WTC11 (cell line): ENCODE data around the gene GLMN. TPM values are rescaled to one million over a fixed set of nuclear protein-coding genes. Genes with fewer than 3 reads are reported as not detected.

Source experiments
- CREB1 ChIP-seq: sonication (generic); formaldehyde crosslinking; IDR thresholded peaks from 2 replicates; pipeline ENCODE4 v1.8.0; 2023; ENCODE audit warnings: mild to moderate bottlenecking, missing genetic modification reagents
- E2F4 ChIP-seq: sonication (generic); formaldehyde crosslinking; IDR thresholded peaks from 2 replicates; pipeline ENCODE4 v1.8.1; 2022; ENCODE audit warnings: low read depth, mild to moderate bottlenecking, moderate library complexity, missing genetic modification reagents, borderline replicate concordance
- ELF4 ChIP-seq: sonication (generic); formaldehyde crosslinking; IDR thresholded peaks from 2 replicates; pipeline ENCODE4 v1.8.1; 2022; ENCODE audit warnings: low read depth, mild to moderate bottlenecking, moderate library complexity, missing genetic modification reagents
- EMX1 ChIP-seq: fragments of 250-450 bp; sonication (Bioruptor Pico); IDR thresholded peaks from 2 replicates; pipeline ENCODE4 v1.8.0; 2021; ENCODE audit warnings: mild to moderate bottlenecking
- FOXP4 ChIP-seq: sonication (generic); formaldehyde crosslinking; IDR thresholded peaks from 2 replicates; pipeline ENCODE4 v1.8.0; 2022; ENCODE audit warnings: mild to moderate bottlenecking, missing genetic modification reagents
- GABPB1 ChIP-seq: sonication (generic); formaldehyde crosslinking; IDR thresholded peaks from 2 replicates; pipeline ENCODE4 v1.8.1; 2023; ENCODE audit warnings: mild to moderate bottlenecking, missing genetic modification reagents
- GRHL2 ChIP-seq: fragments of 250-450 bp; sonication (Bioruptor Pico); IDR thresholded peaks from 2 replicates; pipeline ENCODE4 v1.8.0; 2022; ENCODE audit warnings: mild to moderate bottlenecking, moderate library complexity; ENCODE audit not compliant: insufficient replicate concordance, severe bottlenecking
- GTF2I ChIP-seq: fragments of 250-450 bp; sonication (Bioruptor Pico); conservative IDR thresholded peaks from 2 replicates; pipeline ENCODE4 v1.4.0; 2021; ENCODE audit warnings: mild to moderate bottlenecking
- HMGA2 ChIP-seq: fragments of 250-450 bp; sonication (Bioruptor Pico); IDR thresholded peaks from 2 replicates; pipeline ENCODE4 v1.4.0; 2021; ENCODE audit warnings: mild to moderate bottlenecking, moderate library complexity
- IRF2 ChIP-seq: sonication (generic); formaldehyde crosslinking; IDR thresholded peaks from 2 replicates; pipeline ENCODE4 v1.8.0; 2022; ENCODE audit warnings: low read depth, missing genetic modification reagents, borderline replicate concordance
- KAT7 ChIP-seq: sonication (generic); formaldehyde crosslinking; IDR thresholded peaks from 2 replicates; pipeline ENCODE4 v1.8.1; 2023; ENCODE audit warnings: missing genetic modification reagents, mild to moderate bottlenecking, borderline replicate concordance
- MXD4 ChIP-seq: fragments of 250-450 bp; sonication (Bioruptor Pico); IDR thresholded peaks from 2 replicates; pipeline ENCODE4 v1.8.0; 2021; ENCODE audit warnings: mild to moderate bottlenecking, moderate library complexity, borderline replicate concordance
- NFATC4 ChIP-seq: fragments of 250-450 bp; sonication (Bioruptor Pico); IDR thresholded peaks from 2 replicates; pipeline ENCODE4 v1.9.0; 2021; ENCODE audit warnings: mild to moderate bottlenecking
- OVOL2 ChIP-seq: fragments of 250-450 bp; sonication (Bioruptor Pico); IDR thresholded peaks from 2 replicates; pipeline ENCODE4 v1.9.0; 2021; ENCODE audit warnings: mild to moderate bottlenecking, borderline replicate concordance
- SMAD4 ChIP-seq: sonication (generic); formaldehyde crosslinking; IDR thresholded peaks from 2 replicates; pipeline ENCODE4 v1.8.0; 2022; ENCODE audit warnings: mild to moderate bottlenecking, missing genetic modification reagents
- TCF7 ChIP-seq: sonication (generic); formaldehyde crosslinking; IDR thresholded peaks from 2 replicates; pipeline ENCODE4 v1.8.0; 2022; ENCODE audit warnings: mild to moderate bottlenecking, low read depth, missing genetic modification reagents, moderate library complexity
- TEAD4 ChIP-seq: sonication (generic); formaldehyde crosslinking; IDR thresholded peaks from 2 replicates; pipeline ENCODE4 v1.8.0; 2022; ENCODE audit warnings: mild to moderate bottlenecking, missing genetic modification reagents
- ZBTB21 ChIP-seq: sonication (generic); formaldehyde crosslinking; IDR thresholded peaks from 2 replicates; pipeline ENCODE4 v1.8.1; 2023; ENCODE audit warnings: mild to moderate bottlenecking, missing genetic modification reagents, borderline replicate concordance
- ZNF263 ChIP-seq: sonication (generic); formaldehyde crosslinking; IDR thresholded peaks from 2 replicates; pipeline ENCODE4 v1.8.1; 2022; ENCODE audit warnings: low read depth, mild to moderate bottlenecking, moderate library complexity, missing genetic modification reagents
- ZNF396 ChIP-seq: fragments of 250-450 bp; sonication (Bioruptor Pico); IDR thresholded peaks from 2 replicates; pipeline ENCODE4 v1.8.0; 2021; ENCODE audit warnings: mild to moderate bottlenecking, moderate library complexity, borderline replicate concordance
- ZNF416 ChIP-seq: fragments of 250-450 bp; sonication (Bioruptor Pico); IDR thresholded peaks from 2 replicates; pipeline ENCODE4 v1.9.0; 2021; ENCODE audit warnings: mild to moderate bottlenecking, inconsistent platforms
- ZSCAN18 ChIP-seq: fragments of 250-450 bp; sonication (Bioruptor Pico); IDR thresholded peaks from 2 replicates; pipeline ENCODE4 v2.1.2; 2022; ENCODE audit warnings: mild to moderate bottlenecking, moderate library complexity
- total RNA-seq: library from RNA; stranded (reverse); gene quantifications from 3 replicates; pipeline ENCODE4 v1.2.3, GENCODE V29; 2021
- TF ChIP-seq, protein P1 (sequence below): fragments of 250-450 bp; sonication (Bioruptor Pico); conservative IDR thresholded peaks from 2 replicates; pipeline ENCODE4 v1.9.0; 2021; ENCODE audit warnings: mild to moderate bottlenecking
- TF ChIP-seq, protein P2 (sequence below): sonication (generic); formaldehyde crosslinking; IDR thresholded peaks from 2 replicates; pipeline ENCODE4 v1.8.0; 2022; ENCODE audit warnings: mild to moderate bottlenecking, missing genetic modification reagents
- TF ChIP-seq, protein P3 (sequence below): fragments of 250-450 bp; sonication (Bioruptor Pico); IDR thresholded peaks from 2 replicates; pipeline ENCODE4 v1.9.0; 2021; ENCODE audit warnings: mild to moderate bottlenecking, borderline replicate concordance
- TF ChIP-seq, protein P4 (sequence below): fragments of 250-450 bp; sonication (Bioruptor Pico); IDR thresholded peaks from 2 replicates; pipeline ENCODE4 v1.9.0; 2021; ENCODE audit warnings: moderate library complexity, mild to moderate bottlenecking, inconsistent platforms, borderline replicate concordance

The GLMN gene
- total RNA-seq, 1 experiment from 2014 or later, result 20.9 TPM

DNA sequence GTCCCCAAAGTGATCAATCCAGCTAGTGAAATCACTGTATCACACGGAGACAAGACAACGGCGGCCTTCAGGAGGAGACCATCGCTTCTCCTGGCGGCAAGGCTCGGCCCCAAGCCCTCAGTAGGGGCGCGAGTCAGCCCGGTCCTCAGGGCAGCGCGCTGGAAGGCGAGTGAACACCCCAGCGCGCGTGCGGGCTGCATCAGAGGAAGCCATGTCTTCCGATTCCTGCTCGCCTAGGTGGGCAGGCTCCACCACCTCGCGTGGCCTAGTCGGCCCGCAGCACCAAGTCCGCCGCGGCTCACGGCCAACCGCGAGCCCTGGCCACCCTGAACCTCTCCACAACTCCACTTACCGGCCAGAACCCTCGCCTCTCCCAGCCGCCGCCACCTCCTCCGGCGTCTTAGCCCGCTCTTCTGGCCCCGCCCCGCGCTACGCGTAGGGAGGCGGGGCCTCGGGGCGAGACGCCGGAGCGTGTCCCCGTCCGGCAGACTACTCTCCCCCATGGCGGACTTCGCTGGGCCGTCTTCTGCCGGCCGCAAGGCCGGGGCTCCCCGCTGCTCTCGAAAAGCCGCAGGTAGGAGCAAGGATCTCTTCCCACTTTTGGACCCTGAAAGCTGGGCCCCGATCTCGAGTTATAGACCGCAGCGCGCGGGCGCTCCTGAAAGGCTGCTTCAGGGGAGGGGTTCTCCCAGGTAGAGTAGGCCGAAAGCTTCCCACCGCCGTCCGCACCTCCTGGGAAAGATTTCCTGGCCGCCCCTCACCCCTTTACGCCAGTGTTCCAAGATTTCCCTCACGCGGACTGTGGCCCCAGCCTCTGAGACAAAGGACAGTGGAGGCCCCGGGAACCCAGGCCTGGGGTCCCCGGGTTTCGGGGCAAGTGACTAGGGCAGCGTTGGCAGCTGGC, at the start of gene GLMN, which contains the start of gene RPAP2 (continued):
- TF ChIP-seq, protein P1, sequence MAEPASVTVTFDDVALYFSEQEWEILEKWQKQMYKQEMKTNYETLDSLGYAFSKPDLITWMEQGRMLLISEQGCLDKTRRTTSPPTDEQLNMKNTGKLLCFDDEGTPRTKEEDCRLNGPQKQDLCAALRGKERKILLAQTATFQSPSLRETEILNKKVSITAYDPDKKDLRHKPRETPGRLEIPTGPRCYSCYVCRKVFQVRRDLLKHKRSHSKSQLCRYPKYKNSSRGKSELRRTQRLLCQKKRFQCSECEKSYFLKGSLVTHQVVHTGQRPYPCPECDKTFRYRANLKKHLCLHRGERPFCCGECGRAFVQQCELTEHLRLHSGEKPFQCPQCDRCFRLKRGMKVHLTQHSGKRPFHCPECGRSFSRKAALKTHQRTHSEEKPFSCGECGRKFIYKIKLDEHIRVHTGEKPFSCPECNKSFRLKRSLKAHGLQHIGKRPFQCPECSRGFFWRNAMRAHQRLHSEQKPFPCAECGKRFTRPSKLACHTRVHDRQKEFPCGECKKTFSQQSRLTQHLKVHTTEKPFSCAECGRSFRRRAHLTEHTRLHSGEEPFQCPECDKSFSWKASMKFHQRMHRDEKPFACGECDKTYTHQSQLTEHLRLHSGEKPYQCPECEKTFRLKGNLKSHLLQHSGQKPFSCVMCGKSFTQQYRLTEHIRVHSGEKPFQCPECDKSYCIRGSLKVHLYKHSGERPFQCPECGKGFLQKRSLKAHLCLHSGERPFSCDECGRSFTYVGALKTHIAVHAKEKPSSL (CRISPR knock-in tag), result no peak
- TF ChIP-seq, protein P2, sequence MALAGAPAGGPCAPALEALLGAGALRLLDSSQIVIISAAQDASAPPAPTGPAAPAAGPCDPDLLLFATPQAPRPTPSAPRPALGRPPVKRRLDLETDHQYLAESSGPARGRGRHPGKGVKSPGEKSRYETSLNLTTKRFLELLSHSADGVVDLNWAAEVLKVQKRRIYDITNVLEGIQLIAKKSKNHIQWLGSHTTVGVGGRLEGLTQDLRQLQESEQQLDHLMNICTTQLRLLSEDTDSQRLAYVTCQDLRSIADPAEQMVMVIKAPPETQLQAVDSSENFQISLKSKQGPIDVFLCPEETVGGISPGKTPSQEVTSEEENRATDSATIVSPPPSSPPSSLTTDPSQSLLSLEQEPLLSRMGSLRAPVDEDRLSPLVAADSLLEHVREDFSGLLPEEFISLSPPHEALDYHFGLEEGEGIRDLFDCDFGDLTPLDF (CRISPR knock-in tag), result no peak
- TF ChIP-seq GTF2I (CRISPR knock-in tag), result no peak
- TF ChIP-seq HMGA2, result no peak
- TF ChIP-seq ZSCAN18 (CRISPR knock-in tag), result no peak
- 0 out of 2 replicates have a peak, but pooled peaks have one; percentile 54 for TF ChIP-seq EMX1
- TF ChIP-seq GRHL2, result no peak
- TF ChIP-seq TEAD4 (CRISPR knock-in tag), result 0 out of 2 replicates have a peak, but pooled peaks have one; percentile 34
- TF ChIP-seq, protein P3, sequence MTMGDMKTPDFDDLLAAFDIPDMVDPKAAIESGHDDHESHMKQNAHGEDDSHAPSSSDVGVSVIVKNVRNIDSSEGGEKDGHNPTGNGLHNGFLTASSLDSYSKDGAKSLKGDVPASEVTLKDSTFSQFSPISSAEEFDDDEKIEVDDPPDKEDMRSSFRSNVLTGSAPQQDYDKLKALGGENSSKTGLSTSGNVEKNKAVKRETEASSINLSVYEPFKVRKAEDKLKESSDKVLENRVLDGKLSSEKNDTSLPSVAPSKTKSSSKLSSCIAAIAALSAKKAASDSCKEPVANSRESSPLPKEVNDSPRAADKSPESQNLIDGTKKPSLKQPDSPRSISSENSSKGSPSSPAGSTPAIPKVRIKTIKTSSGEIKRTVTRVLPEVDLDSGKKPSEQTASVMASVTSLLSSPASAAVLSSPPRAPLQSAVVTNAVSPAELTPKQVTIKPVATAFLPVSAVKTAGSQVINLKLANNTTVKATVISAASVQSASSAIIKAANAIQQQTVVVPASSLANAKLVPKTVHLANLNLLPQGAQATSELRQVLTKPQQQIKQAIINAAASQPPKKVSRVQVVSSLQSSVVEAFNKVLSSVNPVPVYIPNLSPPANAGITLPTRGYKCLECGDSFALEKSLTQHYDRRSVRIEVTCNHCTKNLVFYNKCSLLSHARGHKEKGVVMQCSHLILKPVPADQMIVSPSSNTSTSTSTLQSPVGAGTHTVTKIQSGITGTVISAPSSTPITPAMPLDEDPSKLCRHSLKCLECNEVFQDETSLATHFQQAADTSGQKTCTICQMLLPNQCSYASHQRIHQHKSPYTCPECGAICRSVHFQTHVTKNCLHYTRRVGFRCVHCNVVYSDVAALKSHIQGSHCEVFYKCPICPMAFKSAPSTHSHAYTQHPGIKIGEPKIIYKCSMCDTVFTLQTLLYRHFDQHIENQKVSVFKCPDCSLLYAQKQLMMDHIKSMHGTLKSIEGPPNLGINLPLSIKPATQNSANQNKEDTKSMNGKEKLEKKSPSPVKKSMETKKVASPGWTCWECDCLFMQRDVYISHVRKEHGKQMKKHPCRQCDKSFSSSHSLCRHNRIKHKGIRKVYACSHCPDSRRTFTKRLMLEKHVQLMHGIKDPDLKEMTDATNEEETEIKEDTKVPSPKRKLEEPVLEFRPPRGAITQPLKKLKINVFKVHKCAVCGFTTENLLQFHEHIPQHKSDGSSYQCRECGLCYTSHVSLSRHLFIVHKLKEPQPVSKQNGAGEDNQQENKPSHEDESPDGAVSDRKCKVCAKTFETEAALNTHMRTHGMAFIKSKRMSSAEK (CRISPR knock-in tag), result no peak
- no peak; the same call in 1 of the 2 replicates for TF ChIP-seq CREB1 (CRISPR knock-in tag)
- no peak for TF ChIP-seq SMAD4 (CRISPR knock-in tag)
- no peak; the same call in 1 of the 2 replicates for TF ChIP-seq GABPB1 (CRISPR knock-in tag)
- no peak for TF ChIP-seq MXD4 (CRISPR knock-in tag)
- TF ChIP-seq KAT7 (CRISPR knock-in tag), result no peak
- TF ChIP-seq NFATC4 (CRISPR knock-in tag), result no peak
- no peak for TF ChIP-seq ZNF263
- peak; percentile 76 for TF ChIP-seq FOXP4
- no peak for TF ChIP-seq TCF7 (CRISPR knock-in tag)
- TF ChIP-seq ELF4 (CRISPR knock-in tag), result no peak; the same call in 1 of the 2 replicates
- TF ChIP-seq ZBTB21, result no peak; the same call in 1 of the 2 replicates
- no peak for TF ChIP-seq ZNF416 (CRISPR knock-in tag)
- TF ChIP-seq ZNF396 (CRISPR knock-in tag), result no peak
- TF ChIP-seq, protein P4, sequence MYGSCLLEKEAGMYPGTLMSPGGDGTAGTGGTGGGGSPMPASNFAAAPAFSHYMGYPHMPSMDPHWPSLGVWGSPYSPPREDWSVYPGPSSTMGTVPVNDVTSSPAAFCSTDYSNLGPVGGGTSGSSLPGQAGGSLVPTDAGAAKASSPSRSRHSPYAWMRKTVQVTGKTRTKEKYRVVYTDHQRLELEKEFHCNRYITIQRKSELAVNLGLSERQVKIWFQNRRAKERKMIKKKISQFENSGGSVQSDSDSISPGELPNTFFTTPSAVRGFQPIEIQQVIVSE (CRISPR knock-in tag), result no peak
- no peak for TF ChIP-seq OVOL2 (CRISPR knock-in tag)
- no peak for TF ChIP-seq E2F4 (CRISPR knock-in tag)
- TF ChIP-seq IRF2 (CRISPR knock-in tag), result no peak
